Keratinocyte (primary cell): ENCODE measurements around the gene SLC25A28.

ENCODE experiments used
- EZH2 ChIP-seq: IDR thresholded peaks from one replicate; pipeline ENCODE4 v1.6.1; 2012; ENCODE audit warnings: inconsistent platforms, mild to moderate bottlenecking, low read length, moderate library complexity
- TF ChIP-seq, protein P1 (sequence below), 3 experiments: IDR thresholded peaks in 1 of 3; conservative IDR thresholded peaks in 1 of 3; optimal IDR thresholded peaks in 1 of 3; 2 replicates in 2 of 3; 3 replicates in 1 of 3; pipeline versions ENCODE3 to v1.5.1; 2011; ENCODE audit warnings: low read length in 3 of 3, mild to moderate bottlenecking in 3 of 3, moderate library complexity in 2 of 3, control low read depth in 1 of 3, inconsistent platforms in 1 of 3; ENCODE audit not compliant: insufficient read depth in 2 of 3; ENCODE audit errors: extremely low read depth in 1 of 3

GRCh38 chr10:99611326-99611725 is 8.9 kb downstream of the SLC25A28 start:
- TF ChIP-seq, protein P1, sequence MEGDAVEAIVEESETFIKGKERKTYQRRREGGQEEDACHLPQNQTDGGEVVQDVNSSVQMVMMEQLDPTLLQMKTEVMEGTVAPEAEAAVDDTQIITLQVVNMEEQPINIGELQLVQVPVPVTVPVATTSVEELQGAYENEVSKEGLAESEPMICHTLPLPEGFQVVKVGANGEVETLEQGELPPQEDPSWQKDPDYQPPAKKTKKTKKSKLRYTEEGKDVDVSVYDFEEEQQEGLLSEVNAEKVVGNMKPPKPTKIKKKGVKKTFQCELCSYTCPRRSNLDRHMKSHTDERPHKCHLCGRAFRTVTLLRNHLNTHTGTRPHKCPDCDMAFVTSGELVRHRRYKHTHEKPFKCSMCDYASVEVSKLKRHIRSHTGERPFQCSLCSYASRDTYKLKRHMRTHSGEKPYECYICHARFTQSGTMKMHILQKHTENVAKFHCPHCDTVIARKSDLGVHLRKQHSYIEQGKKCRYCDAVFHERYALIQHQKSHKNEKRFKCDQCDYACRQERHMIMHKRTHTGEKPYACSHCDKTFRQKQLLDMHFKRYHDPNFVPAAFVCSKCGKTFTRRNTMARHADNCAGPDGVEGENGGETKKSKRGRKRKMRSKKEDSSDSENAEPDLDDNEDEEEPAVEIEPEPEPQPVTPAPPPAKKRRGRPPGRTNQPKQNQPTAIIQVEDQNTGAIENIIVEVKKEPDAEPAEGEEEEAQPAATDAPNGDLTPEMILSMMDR (optimal IDR thresholded peaks at IDR 0.05 in 1 of 3, IDR thresholded peaks at IDR 0.05 in 1 of 3, conservative IDR thresholded peaks at IDR 0.05 in 1 of 3; ENCODE audit: extremely low read depth in 1 of 3, insufficient read depth in 2 of 3, low read length in 3 of 3) = no peak
- no peak for TF ChIP-seq EZH2
